Esophagus mucosa (tissue), 1 donor: ENCODE data around the gene EFHD1. TPM values are rescaled to one million over a fixed set of nuclear protein-coding genes. Genes with fewer than 3 reads are reported as not detected.
A peak's percentile ranks its signal among the peaks of the same experiment; 100 is the strongest.
"Not testable (repeated sequence)": the region's sequence is repeated elsewhere in the genome, so short reads cannot be mapped to it uniquely, and the experiment has no call there.

Experiments used
- ATAC-seq: fragments of 200-7000 bp; cut with Tn5 transposase; one replicate; pipeline ENCODE4 v1.9.1; 2020
- total RNA-seq: library from RNA; stranded (reverse); gene quantifications from one replicate; pipeline ENCODE4 v1.2.4, GENCODE V29; 2023
- donor health status: DM: yes; HTN: yes; CAD: no.

The EFHD1 gene
- total RNA-seq, 1 donor from 2014 or later, result 1.1 TPM

- ATAC-seq, result no peak
Measured at GRCh38 chr2:232621186-232621585, 12.2 kb upstream of the EFHD1 start.

GRCh38 chr2:232622563-232622962 lies 10.8 kb upstream of the EFHD1 start:
- no peak for ATAC-seq

GRCh38 chr2:232623768-232624765 lies 9.3 kb upstream of the EFHD1 start:
- ATAC-seq, result no peak

- no peak for ATAC-seq
Measured at GRCh38 chr2:232626584-232626983, 6.8 kb upstream of the EFHD1 start.

GRCh38 chr2:232628466-232629128 lies 4.8 kb upstream of the EFHD1 start:
- no peak for ATAC-seq

GRCh38 chr2:232629129-232629475 lies 4.3 kb upstream of the EFHD1 start:
- no peak for ATAC-seq

- ATAC-seq, result no peak
Measured at GRCh38 chr2:232632229-232632903, 1.0 kb upstream of the EFHD1 start.

GRCh38 chr2:232632904-232633412 lies 446 bp upstream of the EFHD1 start:
- ATAC-seq, result peak; percentile 12

- ATAC-seq, result no peak
Measured at GRCh38 chr2:232634206-232635150, 1.1 kb downstream of the EFHD1 start.

- not testable (repeated sequence) for ATAC-seq
Measured at GRCh38 chr2:232635376-232635775, 2.0 kb downstream of the EFHD1 start.

- ATAC-seq, result no peak
Measured at GRCh38 chr2:232635820-232636219, 2.4 kb downstream of the EFHD1 start.

GRCh38 chr2:232636788-232637420 lies 3.5 kb downstream of the EFHD1 start:
- ATAC-seq, result no peak

- no peak for ATAC-seq
Measured at GRCh38 chr2:232637866-232638583, 4.6 kb downstream of the EFHD1 start.

GRCh38 chr2:232641153-232641848 lies 7.9 kb downstream of the EFHD1 start:
- ATAC-seq, result no peak

GRCh38 chr2:232643147-232643425 lies 9.7 kb downstream of the EFHD1 start:
- ATAC-seq, result no peak

- no peak for ATAC-seq
Measured at GRCh38 chr2:232643813-232644347, 10.5 kb downstream of the EFHD1 start.

- no peak for ATAC-seq
Measured at GRCh38 chr2:232645061-232645460, 11.7 kb downstream of the EFHD1 start.

- ATAC-seq, result no peak
Measured at GRCh38 chr2:232646726-232647125, 13.3 kb downstream of the EFHD1 start.

- ATAC-seq, result no peak
Measured at GRCh38 chr2:232647261-232647660, 13.9 kb downstream of the EFHD1 start.

- no peak for ATAC-seq
Measured at GRCh38 chr2:232649033-232649432, 15.6 kb downstream of the EFHD1 start.
